Measurements from ENCODE around the gene SPEN.

- no peak for TF ChIP-seq RAD21 (conservative IDR thresholded peaks at IDR 0.05)
- no peak for TF ChIP-seq POLR2AphosphoS5 (IDR thresholded peaks at IDR 0.05)
These were observed 124.9 kb downstream of the SPEN start for GRCh38 chr1:15972409-15972808.

Measured in neural cell (in vitro differentiated cells).